ENCODE results near the gene CREG2.
A peak's percentile ranks its signal among the peaks of the same experiment; 100 is the strongest.

The CREG2 gene

GRCh38 chr2:101402630-101403029 is 15.3 kb upstream of the CREG2 start:
- ATAC-seq: no peak
- TF ChIP-seq, protein P1, sequence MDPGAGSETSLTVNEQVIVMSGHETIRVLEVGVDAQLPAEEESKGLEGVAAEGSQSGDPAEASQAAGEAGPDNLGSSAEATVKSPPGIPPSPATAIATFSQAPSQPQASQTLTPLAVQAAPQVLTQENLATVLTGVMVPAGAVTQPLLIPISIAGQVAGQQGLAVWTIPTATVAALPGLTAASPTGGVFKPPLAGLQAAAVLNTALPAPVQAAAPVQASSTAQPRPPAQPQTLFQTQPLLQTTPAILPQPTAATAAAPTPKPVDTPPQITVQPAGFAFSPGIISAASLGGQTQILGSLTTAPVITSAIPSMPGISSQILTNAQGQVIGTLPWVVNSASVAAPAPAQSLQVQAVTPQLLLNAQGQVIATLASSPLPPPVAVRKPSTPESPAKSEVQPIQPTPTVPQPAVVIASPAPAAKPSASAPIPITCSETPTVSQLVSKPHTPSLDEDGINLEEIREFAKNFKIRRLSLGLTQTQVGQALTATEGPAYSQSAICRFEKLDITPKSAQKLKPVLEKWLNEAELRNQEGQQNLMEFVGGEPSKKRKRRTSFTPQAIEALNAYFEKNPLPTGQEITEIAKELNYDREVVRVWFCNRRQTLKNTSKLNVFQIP (CRISPR knock-in tag; IDR thresholded peaks at IDR 0.05; ENCODE audit: borderline replicate concordance, low read depth): no peak
- TF ChIP-seq RARB (CRISPR knock-in tag; IDR thresholded peaks at IDR 0.05): no peak

GRCh38 chr2:101401906-101402305 is 14.6 kb upstream of the CREG2 start:
- ATAC-seq: 0 out of 3 replicates have a peak, but pooled peaks have one; percentile 22
- TF ChIP-seq ZFP3 (CRISPR knock-in tag; IDR thresholded peaks at IDR 0.05) (no peak), PPARA (CRISPR knock-in tag; IDR thresholded peaks at IDR 0.05; ENCODE audit: borderline replicate concordance) (no peak), ISL1 (CRISPR knock-in tag; IDR thresholded peaks at IDR 0.05) (no peak), CREB5 (CRISPR knock-in tag; IDR thresholded peaks at IDR 0.05; ENCODE audit: low read depth) (no peak), PATZ1 (CRISPR knock-in tag; IDR thresholded peaks at IDR 0.05; ENCODE audit: borderline replicate concordance) (no peak), ZNF8 (CRISPR knock-in tag; IDR thresholded peaks at IDR 0.05) (no peak), TCF4 (CRISPR knock-in tag; IDR thresholded peaks at IDR 0.05; ENCODE audit: borderline replicate concordance) (no peak), TOX (CRISPR knock-in tag; IDR thresholded peaks at IDR 0.05; ENCODE audit: borderline replicate concordance) (no peak), ZC3H10 (CRISPR knock-in tag; IDR thresholded peaks at IDR 0.05) (no peak), RARB (CRISPR knock-in tag; IDR thresholded peaks at IDR 0.05) (no peak), GLIS3 (CRISPR knock-in tag; IDR thresholded peaks at IDR 0.05) (no peak), ESRRG (CRISPR knock-in tag; IDR thresholded peaks at IDR 0.05) (no peak), OSR1 (CRISPR knock-in tag; IDR thresholded peaks at IDR 0.05) (no peak), CSRNP3 (CRISPR knock-in tag; IDR thresholded peaks at IDR 0.05) (no peak)

DNA sequence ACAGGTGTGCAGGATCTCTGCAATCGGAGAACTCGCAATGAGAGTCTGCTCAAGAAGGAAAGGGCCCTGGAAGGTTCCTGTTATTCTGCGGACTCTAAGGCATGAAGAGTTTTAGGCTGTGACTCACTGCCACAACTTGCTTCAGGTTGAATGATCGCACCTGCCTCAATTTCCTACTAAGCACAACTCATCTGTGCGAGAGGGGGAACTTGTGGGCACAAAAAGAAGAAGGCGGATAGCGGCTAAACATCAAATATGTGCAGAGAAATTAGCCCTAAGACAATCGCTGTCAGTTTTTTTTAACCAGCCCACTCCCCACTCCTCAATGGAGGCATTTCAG is 14.0 kb upstream of the CREG2 start:
- no peak for TF ChIP-seq OSR1 (CRISPR knock-in tag; IDR thresholded peaks at IDR 0.05)
- TF ChIP-seq GLIS3 (CRISPR knock-in tag; IDR thresholded peaks at IDR 0.05): no peak
- no peak for TF ChIP-seq ZFP30 (CRISPR knock-in tag; IDR thresholded peaks at IDR 0.05)
- TF ChIP-seq ZNF70 (CRISPR knock-in tag; IDR thresholded peaks at IDR 0.05): no peak
- TF ChIP-seq PATZ1 (CRISPR knock-in tag; IDR thresholded peaks at IDR 0.05; ENCODE audit: borderline replicate concordance): no peak
- TF ChIP-seq TCF4 (CRISPR knock-in tag; IDR thresholded peaks at IDR 0.05; ENCODE audit: borderline replicate concordance): no peak
- TF ChIP-seq ZNF8 (CRISPR knock-in tag; IDR thresholded peaks at IDR 0.05): no peak
- TF ChIP-seq CSDC2 (CRISPR knock-in tag; IDR thresholded peaks at IDR 0.05): no peak
- TF ChIP-seq BACH2 (CRISPR knock-in tag; IDR thresholded peaks at IDR 0.05; ENCODE audit: borderline replicate concordance): no peak
- TF ChIP-seq ZNF565 (CRISPR knock-in tag; conservative IDR thresholded peaks at IDR 0.05; ENCODE audit: low read depth): no peak
- no peak for TF ChIP-seq PPARA (CRISPR knock-in tag; IDR thresholded peaks at IDR 0.05; ENCODE audit: borderline replicate concordance)
- TF ChIP-seq, protein P1 (CRISPR knock-in tag; IDR thresholded peaks at IDR 0.05; ENCODE audit: borderline replicate concordance, low read depth): no peak
- TF ChIP-seq SNAI2 (CRISPR knock-in tag; IDR thresholded peaks at IDR 0.05): no peak
- no peak for TF ChIP-seq CSRNP3 (CRISPR knock-in tag; IDR thresholded peaks at IDR 0.05)
- TF ChIP-seq ISL1 (CRISPR knock-in tag; IDR thresholded peaks at IDR 0.05): no peak
- TF ChIP-seq TOX (CRISPR knock-in tag; IDR thresholded peaks at IDR 0.05; ENCODE audit: borderline replicate concordance): no peak
- no peak for TF ChIP-seq ARNTL (CRISPR knock-in tag; IDR thresholded peaks at IDR 0.05; ENCODE audit: borderline replicate concordance, low read depth)

More for the DNA sequence above, 14.0 kb upstream of the CREG2 start:
- ATAC-seq: no peak

All from SK-N-SH treated with all-trans-retinoic acid at 6 μM for 48 hours (cell line).